Hematopoietic multipotent progenitor cell treated with erythropoietin and hydrocortisone succinate and interleukin-3 and kit ligand, for 15 days (in vitro differentiated cells): ENCODE data around the gene CCDC28B.
"Not testable (repeated sequence)": the region's sequence is repeated elsewhere in the genome, so short reads cannot be mapped to it uniquely, and the experiment has no call there.

Source experiments
- DNase-seq: peaks from one replicate; pipeline ENCODE4 v3.0.0-alpha.2; 2015; ENCODE audit warnings: low spot score

Gene CCDC28B

DNA sequence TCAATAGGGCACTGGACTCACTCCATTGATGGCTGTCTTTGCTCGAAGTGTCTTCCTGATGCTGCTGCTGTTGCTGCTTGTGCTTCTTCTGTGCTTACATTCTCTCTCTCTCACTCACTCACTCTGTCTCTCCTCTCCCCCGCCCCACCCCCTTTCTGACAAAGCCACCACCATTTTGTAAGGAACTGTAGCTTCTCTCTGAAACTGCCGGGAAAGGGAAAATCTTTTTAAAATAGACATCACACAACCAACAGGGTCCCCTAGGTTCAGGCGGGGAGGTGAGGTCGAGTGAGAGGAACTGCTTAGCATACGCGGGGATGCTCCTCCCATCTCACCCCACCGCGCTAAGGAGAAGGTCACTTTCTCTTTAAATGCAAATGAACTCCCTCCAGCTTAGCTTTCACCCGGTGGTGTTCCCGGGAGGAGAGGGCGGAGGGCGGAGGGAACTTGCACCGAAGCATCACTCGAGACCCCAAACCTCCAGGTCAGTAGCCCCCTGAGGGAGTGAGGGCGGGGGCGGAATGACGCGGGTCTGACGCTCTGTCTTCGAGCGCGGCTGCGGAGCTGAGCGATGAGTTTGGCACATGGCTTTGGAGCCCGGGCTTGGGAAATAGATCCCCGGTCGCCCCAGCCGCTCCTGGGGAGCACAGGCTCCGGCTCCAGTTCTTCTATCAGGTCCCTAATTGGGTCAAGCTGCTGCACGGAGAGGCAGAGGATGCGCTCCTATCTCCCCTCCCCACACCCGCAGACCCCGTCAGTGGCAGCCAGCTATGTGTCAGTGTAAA lies at the start of gene CCDC28B:
Gene CCDC28B (plus strand): TSS at position 370 of the 785 bp plus-strand sequence. CDS start 1,341 bp downstream, outside the sequence.
- DNase-seq = peak; percentile 34

- DNase-seq = no peak
Measured at GRCh38 chr1:32150847-32151246, 49.5 kb upstream of the CCDC28B start.

GRCh38 chr1:32151319-32151787 lies 49.0 kb upstream of the CCDC28B start:
- no peak for DNase-seq

GRCh38 chr1:32159189-32159588 lies 41.2 kb upstream of the CCDC28B start:
- DNase-seq = no peak

GRCh38 chr1:32163405-32163804 lies 37.0 kb upstream of the CCDC28B start:
- no peak for DNase-seq

DNA sequence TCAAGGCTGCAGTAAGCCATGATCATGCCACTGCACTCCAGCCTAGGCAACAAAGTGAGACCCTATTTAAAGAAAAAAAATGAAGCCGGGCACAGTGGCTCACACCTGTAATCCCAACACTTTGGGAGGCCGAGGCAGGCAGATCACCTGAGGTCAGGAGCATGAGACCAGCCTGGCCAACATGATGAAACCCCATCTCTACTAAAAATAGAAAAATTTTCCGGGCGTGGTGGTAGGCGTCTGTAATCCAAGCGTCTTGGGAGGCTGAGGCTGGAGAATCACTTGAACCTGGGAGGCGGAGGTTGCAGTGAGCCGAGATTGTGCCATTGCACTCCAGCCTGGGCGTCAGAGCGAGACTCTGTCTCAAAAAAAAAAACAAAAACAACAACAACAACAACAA lies 34.8 kb upstream of the CCDC28B start:
- DNase-seq = not testable (repeated sequence)

GRCh38 chr1:32170991-32171390 lies 29.4 kb upstream of the CCDC28B start:
- no peak for DNase-seq

GRCh38 chr1:32172621-32173245 lies 27.7 kb upstream of the CCDC28B start:
- DNase-seq = no peak

GRCh38 chr1:32178380-32179192 lies 21.8 kb upstream of the CCDC28B start:
- no peak for DNase-seq

DNA sequence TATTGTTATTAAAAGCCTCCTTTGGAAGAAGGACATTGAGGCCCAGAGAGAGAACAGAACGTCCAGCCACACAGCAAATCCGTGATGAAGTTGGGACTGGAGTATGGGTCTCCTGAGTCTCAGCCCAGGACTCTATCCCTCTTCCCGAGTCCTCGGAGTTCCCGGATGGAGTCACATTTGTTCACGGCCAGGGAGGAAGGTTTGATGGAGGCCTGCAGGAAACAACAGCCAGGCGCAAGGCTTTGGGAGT lies 21.3 kb upstream of the CCDC28B start:
- DNase-seq = no peak

DNA sequence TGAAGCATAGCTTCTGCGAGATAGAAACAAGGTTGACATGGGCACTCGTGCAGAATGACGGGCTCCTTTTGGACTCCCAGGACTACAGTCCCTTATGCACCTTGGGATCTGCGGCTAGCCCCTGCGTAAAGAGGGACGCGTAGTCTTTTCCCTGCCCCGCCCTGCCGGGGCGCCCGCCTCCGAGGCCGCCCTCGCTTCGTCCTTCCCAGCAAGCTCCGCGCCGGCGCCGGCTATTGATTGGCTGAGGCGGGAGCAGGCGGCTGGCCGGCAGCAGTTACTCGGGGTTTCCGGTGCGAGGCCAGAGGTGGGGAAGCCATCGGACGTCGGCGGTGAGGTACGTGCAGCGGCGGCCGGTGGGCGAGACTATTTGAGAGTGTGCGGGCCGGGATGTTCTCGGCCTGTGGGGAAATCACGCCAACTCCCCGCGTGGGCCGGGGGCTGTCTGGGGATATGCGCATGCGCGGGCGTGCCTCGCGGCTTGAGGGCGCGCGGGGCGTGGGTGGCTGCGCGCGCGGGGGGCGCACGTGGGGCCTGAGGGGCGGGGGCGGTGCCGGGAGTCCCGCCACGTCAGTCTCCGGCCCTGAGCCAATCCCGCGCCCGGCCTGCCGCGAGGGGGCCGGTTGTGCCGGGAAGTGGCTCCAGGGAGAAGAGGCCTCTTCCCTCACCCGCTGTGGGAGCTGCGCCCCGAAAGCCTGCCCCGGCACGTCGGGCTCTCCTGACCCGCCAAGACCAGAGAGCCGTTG lies 20.8 kb upstream of the CCDC28B start, which contains the start of gene TXLNA:
Gene TXLNA (plus strand): TSS at position 233 of the 743 bp plus-strand sequence. CDS start 671 bp downstream, outside the sequence.
- peak; percentile 86 for DNase-seq

DNA sequence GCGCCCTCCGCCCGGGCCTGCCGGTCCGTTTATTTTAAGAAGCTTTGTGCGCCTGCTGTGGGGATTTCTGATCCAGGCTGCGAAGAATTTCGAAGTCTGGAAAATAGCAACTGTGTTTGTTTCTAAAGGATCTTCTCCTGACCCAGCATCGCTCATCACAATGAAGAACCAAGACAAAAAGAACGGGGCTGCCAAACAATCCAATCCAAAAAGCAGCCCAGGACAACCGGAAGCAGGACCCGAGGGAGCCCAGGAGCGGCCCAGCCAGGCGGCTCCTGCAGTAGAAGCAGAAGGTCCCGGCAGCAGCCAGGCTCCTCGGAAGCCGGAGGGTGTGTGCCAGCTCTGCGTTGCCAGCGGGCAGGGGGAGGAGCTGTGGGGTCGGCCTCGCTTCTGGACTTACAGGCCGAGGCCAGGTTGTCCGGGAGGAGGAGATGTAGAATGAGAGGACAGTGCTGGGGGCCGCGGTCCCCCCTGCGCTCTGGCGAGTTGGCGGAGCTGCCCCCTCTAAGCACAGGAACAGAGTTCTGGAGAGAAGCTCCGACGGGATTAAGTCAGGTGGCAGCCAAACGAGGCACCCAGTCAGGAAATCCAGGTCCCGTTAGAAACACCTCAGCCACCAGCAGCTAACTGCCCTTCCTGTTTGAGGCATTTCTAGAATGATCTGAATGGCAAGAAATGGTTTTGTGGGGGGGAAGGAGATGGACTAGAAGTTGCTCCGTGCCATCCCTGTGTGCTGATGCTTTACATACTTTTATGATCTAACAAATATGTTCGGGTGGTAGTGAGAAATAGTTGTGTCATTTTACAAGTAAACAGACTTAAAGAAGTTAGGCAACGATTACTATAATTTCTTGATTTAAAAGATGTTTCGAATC lies 20.0 kb upstream of the CCDC28B start:
- peak; percentile 35 for DNase-seq

GRCh38 chr1:32181065-32181464 lies 19.3 kb upstream of the CCDC28B start:
- no peak for DNase-seq

DNA sequence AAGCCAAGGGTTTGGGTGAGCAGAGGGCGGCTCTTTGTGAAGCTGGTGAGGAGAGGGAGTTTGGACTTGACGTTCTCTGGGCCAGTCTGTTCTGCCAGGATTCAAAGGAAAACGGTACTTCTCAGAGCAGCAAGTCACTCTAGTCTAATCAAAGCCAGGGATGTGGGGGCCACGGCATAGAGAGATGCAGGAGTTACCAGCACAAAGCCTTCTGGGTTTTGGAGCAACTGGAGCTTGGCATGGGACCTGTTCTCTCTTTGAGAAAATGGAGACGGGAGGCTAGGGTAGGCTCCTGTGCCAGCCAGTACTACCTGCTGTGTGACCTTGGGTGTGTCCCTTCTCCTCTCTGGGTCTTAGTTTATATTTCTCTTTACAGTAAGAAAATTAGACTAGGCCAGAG lies 18.8 kb upstream of the CCDC28B start:
- DNase-seq = no peak

DNA sequence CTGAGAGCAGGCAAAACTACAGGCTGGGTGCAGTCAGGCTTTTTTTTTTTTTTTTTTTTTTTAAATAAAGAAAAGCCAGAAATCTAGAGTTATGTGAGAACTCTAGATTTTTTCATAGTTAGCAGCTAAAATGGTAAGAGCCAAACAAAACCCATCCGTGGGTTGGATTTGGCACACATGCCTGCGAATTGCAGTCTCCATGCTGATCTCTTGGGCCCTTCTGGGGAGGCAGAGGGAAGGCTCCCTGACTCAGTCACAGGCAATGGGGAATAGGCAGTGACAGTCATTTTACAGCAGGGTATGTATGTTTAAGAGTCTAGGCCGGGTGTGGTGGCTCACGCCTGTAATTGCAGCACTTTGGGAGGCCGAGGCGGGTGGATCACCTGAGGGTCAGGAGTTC lies 18.3 kb upstream of the CCDC28B start:
- DNase-seq = no peak

DNA sequence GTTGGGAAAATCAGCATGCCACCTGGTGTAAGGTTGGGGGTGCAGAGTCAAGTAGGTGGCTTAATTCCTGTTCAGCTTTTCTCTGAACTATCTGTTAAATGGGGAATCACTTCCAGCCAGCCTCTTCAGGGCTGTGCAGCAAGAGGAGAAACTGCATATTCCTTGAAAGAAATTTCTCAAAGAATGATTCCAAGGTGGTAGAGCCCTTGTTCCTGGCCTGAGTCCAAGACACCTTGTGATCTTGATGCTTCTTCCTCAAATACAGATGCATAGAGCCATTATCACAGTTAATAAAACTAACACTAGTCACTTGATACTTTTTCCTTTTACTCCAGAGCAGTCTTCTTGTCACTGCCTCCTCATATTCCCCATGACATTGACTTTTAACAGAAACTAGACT lies 15.7 kb upstream of the CCDC28B start:
- no peak for DNase-seq

DNA sequence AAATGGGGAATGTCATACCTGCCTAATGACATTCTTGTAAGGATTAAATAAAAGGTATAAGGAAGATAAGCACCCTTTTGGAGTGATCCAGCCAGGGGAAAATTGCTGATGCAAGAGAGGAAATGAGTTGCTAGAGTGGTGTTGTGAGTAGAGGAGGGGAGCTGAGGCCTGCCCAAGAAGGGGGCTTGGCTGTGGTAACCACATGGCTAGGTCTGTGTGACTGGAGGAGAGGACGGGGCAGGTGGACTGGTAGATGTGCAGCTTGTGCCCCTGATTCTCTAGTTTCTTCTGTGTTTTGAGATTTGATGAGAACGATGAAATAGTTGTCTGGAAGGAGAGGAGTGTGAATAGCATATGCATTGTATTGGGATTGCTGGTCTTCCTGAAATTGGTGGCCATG lies 14.3 kb upstream of the CCDC28B start:
- DNase-seq = no peak

- no peak for DNase-seq
Measured at GRCh38 chr1:32186491-32186890, 13.9 kb upstream of the CCDC28B start.

DNA sequence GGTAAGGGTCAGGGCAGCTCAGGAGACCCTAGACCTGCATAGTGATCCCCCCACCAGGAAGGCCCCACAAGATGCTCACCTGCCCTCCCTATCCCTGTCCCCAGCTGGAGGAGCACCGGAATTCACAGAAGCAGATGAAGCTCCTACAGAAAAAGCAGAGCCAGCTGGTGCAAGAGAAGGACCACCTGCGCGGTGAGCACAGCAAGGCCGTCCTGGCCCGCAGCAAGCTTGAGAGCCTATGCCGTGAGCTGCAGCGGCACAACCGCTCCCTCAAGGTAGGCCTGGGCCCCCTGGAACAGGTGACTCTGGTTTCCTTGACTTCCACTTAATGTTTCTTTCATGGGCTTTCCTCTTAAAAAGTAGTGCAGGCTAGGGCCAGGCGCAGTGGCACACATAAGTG lies 12.5 kb upstream of the CCDC28B start:
- DNase-seq = no peak

- DNase-seq = no peak
Measured at GRCh38 chr1:32192220-32192948, 8.0 kb upstream of the CCDC28B start.
